Muscle of leg (tissue), 11 donors: Measurements from ENCODE around the gene OPTN. TPM values are rescaled to one million over a fixed set of nuclear protein-coding genes. Genes with fewer than 3 reads are reported as not detected.
"Not testable (repeated sequence)": the region's sequence is repeated elsewhere in the genome, so short reads cannot be mapped to it uniquely, and the experiment has no call there.

Source experiments
- DNase-seq: peaks from one replicate; pipeline ENCODE4 v3.0.0; 2013
- H3K27ac ChIP-seq: one replicate; pipeline ENCODE4 v1.5.1; 2013; ENCODE audit warnings: mild to moderate bottlenecking, low read length, control low read depth
- H3K27me3 ChIP-seq: one replicate; pipeline ENCODE4 v1.6.1; 2013; ENCODE audit warnings: low read length; ENCODE audit not compliant: control insufficient read depth, insufficient read depth
- H3K36me3 ChIP-seq: one replicate; pipeline ENCODE4 v1.6.1; 2013; ENCODE audit warnings: low read length; ENCODE audit not compliant: control insufficient read depth, insufficient read depth
- H3K4me1 ChIP-seq: one replicate; pipeline ENCODE4 v1.6.1; 2013; ENCODE audit warnings: low read length; ENCODE audit not compliant: control insufficient read depth, insufficient read depth
- H3K4me3 ChIP-seq: one replicate; pipeline ENCODE4 v1.5.1; 2013; ENCODE audit warnings: low read length, control low read depth
- H3K9me3 ChIP-seq: replicated peaks from 2 replicates; pipeline ENCODE4 v1.6.1; 2013; ENCODE audit warnings: low read depth, low read length; ENCODE audit not compliant: control insufficient read depth
- WGBS: methylation state at CpG from one replicate; pipeline ENCODE4 v1.1.5; 2013; ENCODE audit warnings: missing lambda C conversion rate; ENCODE audit not compliant: insufficient coverage; 5-methylcytosine and 5-hydroxymethylcytosine counted together
- polyA plus RNA-seq, 8 donors: library from polyadenylated mRNA; unstranded; fragments of 120-200 nt; gene quantifications; one replicate each; pipeline versions ENCODE4 v1.2.1 to v1.2.3, GENCODE V29; 2013; ENCODE audit warnings: inconsistent platforms in 1 of 8, low replicate concordance in 1 of 8; ENCODE audit not compliant: insufficient read length in 8 of 8, insufficient read depth in 1 of 8
- total RNA-seq: library from RNA; stranded (reverse); fragments of 120-200 nt; gene quantifications from one replicate; pipeline ENCODE4 v1.2.4, GENCODE V29; 2013

Gene OPTN
- total and polyA plus RNA-seq, 9 donors = 19.7 to 34.6 (median 28.2) TPM

GRCh38 chr10:13087986-13088618 is 11.9 kb upstream of the OPTN start:
- WGBS = 48% methylated on average over 2 of the region's 7 CpGs
- Histone ChIP-seq H3K36me3 (no peaks in the 10 kb centered on the region), H3K27me3 (no peaks in the 10 kb centered on the region), H3K4me3 (no peak overlapping the region), H3K9me3 (peaks cover 8% of the 10 kb centered on the region), H3K4me1 (peaks cover 15% of the 10 kb centered on the region), H3K27ac (no peak overlapping the region)
- DNase-seq = peak; percentile 54

GRCh38 chr10:13089345-13089744 is 10.6 kb upstream of the OPTN start:
- Histone ChIP-seq H3K27ac (no peak overlapping the region), H3K9me3 (peaks cover 6% of the 10 kb centered on the region), H3K27me3 (no peaks in the 10 kb centered on the region), H3K4me3 (no peak overlapping the region), H3K36me3 (no peaks in the 10 kb centered on the region), H3K4me1 (peaks cover 15% of the 10 kb centered on the region)
- DNase-seq = no peak
- 79% methylated on average over 3 of the region's 4 CpGs for WGBS

- Histone ChIP-seq H3K9me3 (no peaks in the 10 kb centered on the region), H3K27ac (no peak overlapping the region), H3K36me3 (no peaks in the 10 kb centered on the region), H3K27me3 (no peaks in the 10 kb centered on the region), H3K4me1 (peaks cover 15% of the 10 kb centered on the region), H3K4me3 (no peak overlapping the region)
- DNase-seq = no peak
- no CpG with 5 or more reads among the region's 2 CpGs for WGBS
Observed at GRCh38 chr10:13090289-13090688, 9.7 kb upstream of the OPTN start.

GRCh38 chr10:13091801-13092200 is 8.2 kb upstream of the OPTN start:
- no peaks in the 10 kb centered on the region for H3K36me3 ChIP-seq
- DNase-seq = peak; percentile 66

GRCh38 chr10:13092291-13093102 is 7.5 kb upstream of the OPTN start:
- Histone ChIP-seq H3K4me3 (no peak overlapping the region), H3K36me3 (no peaks in the 10 kb centered on the region), H3K27me3 (no peaks in the 10 kb centered on the region), H3K27ac (peak overlapping the region; percentile 79), H3K4me1 (peaks cover 15% of the 10 kb centered on the region), H3K9me3 (no peaks in the 10 kb centered on the region)
- 19% methylated on average over 3 of the region's 7 CpGs for WGBS
- DNase-seq = peak; percentile 97

More at GRCh38 chr10:13091801-13092200, 8.2 kb upstream of the OPTN start:
- H3K4me1 ChIP-seq = peaks cover 15% of the 10 kb centered on the region
- peak overlapping the region; percentile 79 for H3K27ac ChIP-seq
- no CpG with 5 or more reads among the region's 3 CpGs for WGBS
- H3K9me3 ChIP-seq = no peaks in the 10 kb centered on the region
- no peak overlapping the region for H3K4me3 ChIP-seq
- H3K27me3 ChIP-seq = no peaks in the 10 kb centered on the region

- peaks cover 17% of the 10 kb centered on the region for H3K4me1 ChIP-seq
- not testable (repeated sequence) for H3K27ac ChIP-seq, H3K4me3 ChIP-seq, H3K9me3 ChIP-seq, H3K36me3 ChIP-seq, H3K27me3 ChIP-seq, DNase-seq
- WGBS = no CpG with 5 or more reads among the region's 4 CpGs
Observed at GRCh38 chr10:13094082-13094481, 5.9 kb upstream of the OPTN start.

- WGBS = 63% methylated on average over 1 of the region's 3 CpGs
- no peak overlapping the region for H3K27ac ChIP-seq
- H3K27me3 ChIP-seq = no peaks in the 10 kb centered on the region
- no peaks in the 10 kb centered on the region for H3K9me3 ChIP-seq
- H3K4me3 ChIP-seq = no peak overlapping the region
- H3K36me3 ChIP-seq = no peaks in the 10 kb centered on the region
- peaks cover 22% of the 10 kb centered on the region for H3K4me1 ChIP-seq
- peak; percentile 36 for DNase-seq
Observed at GRCh38 chr10:13095094-13095493, 4.9 kb upstream of the OPTN start.

GRCh38 chr10:13095929-13096328 is 4.0 kb upstream of the OPTN start:
- H3K27me3 ChIP-seq = no peaks in the 10 kb centered on the region
- no peak overlapping the region for H3K4me3 ChIP-seq
- no peaks in the 10 kb centered on the region for H3K9me3 ChIP-seq
- no peak overlapping the region for H3K27ac ChIP-seq
- no CpG with 5 or more reads among the region's 2 CpGs for WGBS
- no peak for DNase-seq
- H3K36me3 ChIP-seq = no peaks in the 10 kb centered on the region
- H3K4me1 ChIP-seq = peaks cover 21% of the 10 kb centered on the region

- H3K27me3 ChIP-seq = no peaks in the 10 kb centered on the region
- no peaks in the 10 kb centered on the region for H3K9me3 ChIP-seq
- DNase-seq = peak; percentile 86
- 0% methylated on average over 5 of the region's 14 CpGs for WGBS
- no peaks in the 10 kb centered on the region for H3K36me3 ChIP-seq
- H3K4me3 ChIP-seq = peak overlapping the region; percentile 69
- H3K4me1 ChIP-seq = peaks cover 17% of the 10 kb centered on the region
- peak overlapping the region; percentile 87 for H3K27ac ChIP-seq
Observed at GRCh38 chr10:13099144-13099665, 758 bp upstream of the OPTN start.
